SW480 (cell line): ENCODE data around the gene NKX2-3.

Experiments used
- DNase-seq: peaks from one replicate; pipeline ENCODE4 v3.0.0-alpha.2; 2016; ENCODE audit warnings: low spot score

The NKX2-3 gene

DNA sequence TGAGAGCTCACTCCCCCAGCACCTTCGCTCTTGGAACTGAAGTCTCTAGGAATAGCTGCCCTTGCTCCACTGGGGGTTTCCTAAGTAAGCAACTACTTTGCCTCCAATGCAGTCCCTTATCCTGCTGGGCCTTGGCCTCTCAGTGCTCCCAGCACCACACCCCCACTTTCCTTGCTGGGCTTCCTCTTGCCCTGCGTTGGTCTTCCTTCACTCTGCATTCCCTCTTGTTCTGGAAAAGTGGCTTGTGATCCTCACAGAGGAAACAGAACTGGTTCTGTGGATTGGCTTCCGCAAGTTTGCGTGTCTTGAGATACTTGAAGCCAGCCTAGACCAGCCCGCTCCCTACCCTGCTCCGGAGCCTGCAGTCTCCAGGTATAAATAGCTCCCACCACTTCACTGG is 6.4 kb downstream of the NKX2-3 start:
- DNase-seq = no peak

DNA sequence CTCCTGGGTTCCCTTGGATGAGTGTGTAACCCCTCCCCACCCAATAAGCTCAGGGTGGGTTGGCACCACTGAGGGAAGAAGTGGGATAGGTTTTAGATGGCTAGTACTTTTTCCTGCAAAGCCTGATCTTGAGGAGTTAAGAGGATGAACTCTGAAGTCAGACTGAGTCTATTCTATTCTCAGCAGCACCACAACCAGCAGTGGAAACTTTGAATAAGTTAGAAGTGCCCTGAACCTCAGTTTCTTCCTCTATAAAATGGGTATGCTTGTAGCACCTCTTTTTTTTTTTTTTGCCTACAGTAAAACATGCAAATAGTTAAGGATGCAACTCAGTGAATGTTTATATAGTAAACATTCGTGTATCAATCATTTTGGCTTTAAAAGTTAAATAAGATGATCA is 7.1 kb downstream of the NKX2-3 start:
- no peak for DNase-seq

DNA sequence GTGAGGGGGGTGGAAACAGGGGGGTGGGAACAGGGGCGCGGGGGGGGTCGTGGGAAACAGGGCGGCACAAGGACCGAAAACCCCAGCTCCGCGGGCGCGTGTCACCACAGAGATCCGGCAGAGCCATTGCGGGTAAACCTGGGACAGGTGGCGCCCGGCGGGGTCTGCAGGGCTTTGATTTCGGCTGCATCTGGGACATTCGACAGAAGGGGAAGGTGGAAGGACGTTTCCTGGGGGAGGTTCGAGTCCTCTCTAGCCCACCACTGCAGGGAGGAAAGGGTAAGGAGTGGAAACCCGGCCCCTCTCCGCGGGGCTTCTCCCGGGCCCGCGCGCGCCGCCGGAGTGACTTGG is 7.5 kb downstream of the NKX2-3 start:
- no peak for DNase-seq

DNA sequence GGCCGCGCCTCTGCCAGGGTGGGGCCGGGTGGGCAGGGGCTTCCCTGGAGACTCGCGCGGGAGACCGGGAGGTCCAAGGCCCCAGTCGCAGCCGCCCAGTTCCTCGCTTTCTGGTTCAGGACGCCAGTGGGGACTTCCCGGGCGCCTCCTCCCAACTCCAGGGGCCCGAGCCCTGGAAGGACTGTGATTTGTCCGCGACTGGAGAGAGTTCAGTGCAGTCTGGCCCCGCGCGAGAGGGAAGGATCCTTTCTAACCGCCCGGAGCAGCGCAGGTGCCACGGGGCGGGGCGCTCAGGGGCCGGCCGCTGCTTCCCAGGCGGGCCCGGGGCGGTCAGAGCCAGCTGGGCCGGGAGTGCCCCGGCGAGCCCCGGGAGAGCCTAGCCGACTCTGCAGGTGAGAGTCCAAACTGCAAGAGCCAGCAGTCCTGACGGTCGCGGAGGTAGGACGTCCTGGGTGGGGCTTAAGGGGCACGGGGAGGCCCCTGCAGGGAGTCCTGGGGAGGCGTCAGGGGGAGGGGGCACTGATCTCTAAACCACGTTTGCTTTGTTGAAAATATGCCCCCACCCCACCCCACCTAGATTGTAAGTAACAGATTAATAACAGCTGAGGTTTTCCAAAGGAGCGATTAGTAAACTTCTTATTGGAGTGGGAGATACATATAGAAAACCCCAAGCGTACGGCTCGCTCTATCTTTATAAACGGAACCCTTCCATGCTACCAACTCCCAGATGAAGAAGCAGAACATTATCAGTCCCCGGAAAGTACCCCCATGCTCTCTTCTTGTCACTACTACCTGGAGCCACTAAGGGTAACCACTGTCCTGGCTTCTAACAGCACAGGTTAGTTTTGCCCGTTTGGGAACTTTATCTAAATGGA is 8.2 kb downstream of the NKX2-3 start:
- DNase-seq = peak; percentile 50

DNA sequence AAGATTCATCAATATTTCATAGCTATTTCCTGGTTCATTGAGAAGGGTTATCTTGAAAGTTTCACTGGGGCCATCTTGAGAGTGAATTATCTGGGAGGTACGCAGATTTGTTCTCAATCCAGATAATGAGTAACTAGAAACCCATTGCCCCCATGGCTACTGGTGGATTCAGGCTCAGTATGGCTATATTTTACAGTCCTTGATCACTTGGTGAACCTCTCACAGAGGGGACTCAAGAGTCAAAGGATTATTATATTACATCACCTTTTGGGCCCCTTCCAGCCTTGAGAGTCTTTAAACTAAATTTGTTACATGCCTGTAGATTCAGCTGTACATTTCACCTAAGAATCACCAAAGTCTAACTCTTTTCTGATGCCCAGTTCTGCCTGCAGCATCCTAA is 11.6 kb downstream of the NKX2-3 start:
- DNase-seq = no peak

DNA sequence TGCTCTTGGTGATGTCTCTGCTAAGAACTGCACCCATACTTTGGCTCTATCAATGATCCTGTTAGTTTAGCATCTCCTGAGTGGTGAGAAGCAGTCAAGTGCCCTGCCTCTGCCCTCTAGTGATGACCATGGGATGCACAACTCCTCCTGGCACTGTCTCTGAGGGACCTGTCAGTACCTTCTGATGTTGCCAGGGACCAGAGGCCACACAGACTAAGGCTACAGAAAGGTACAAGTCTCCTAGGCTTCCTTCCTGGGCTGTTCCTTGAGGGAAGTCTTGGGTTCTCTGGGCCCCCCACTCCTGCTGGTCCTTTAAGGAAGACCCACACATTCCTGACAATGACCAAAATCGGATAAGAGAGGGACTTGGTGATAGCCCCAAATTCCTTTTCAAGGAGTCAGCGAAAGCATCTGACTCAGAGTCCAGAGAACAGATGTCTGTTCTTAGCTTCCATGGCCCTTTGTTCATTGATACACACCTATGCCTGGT is 15.3 kb downstream of the NKX2-3 start:
- DNase-seq = peak; percentile 58

DNA sequence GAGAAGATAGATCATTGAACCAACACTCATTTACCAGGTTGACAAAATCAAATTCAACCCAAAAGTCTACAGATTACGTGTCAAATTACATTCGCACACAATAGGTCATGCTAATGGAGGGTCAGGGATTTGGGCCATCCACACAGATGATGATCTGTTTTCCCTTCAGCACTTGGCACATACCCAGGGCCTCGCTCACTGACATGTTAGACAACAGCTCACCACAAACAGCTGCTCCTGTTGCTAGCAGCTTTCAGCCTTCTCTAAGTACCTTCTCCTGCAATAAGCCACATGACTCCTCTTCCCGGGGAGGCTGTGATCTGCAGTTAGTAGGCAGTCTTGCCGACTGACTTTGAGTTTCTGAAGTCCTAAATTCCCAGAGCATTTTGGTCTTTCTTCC is 18.4 kb downstream of the NKX2-3 start:
- DNase-seq = peak; percentile 20

DNA sequence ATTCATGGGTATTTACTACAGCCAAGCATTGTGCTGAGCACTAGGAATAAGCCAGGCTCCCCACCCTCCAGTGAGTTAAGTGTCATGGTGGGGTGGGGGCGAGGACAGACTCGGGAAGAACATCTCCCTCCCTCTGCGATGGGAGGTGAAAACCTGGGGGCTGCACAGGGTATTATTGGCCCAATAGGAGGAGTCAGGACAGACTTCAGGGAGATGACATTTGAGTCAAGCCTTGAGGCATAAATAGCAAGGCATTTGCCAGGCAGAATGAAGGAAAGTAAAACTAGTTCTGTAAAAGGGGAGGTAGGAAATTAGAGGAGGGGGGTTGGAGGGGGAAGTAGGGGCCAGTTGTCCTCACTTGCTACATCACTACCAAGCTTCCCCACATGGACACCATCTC is 18.9 kb downstream of the NKX2-3 start:
- DNase-seq = no peak

DNA sequence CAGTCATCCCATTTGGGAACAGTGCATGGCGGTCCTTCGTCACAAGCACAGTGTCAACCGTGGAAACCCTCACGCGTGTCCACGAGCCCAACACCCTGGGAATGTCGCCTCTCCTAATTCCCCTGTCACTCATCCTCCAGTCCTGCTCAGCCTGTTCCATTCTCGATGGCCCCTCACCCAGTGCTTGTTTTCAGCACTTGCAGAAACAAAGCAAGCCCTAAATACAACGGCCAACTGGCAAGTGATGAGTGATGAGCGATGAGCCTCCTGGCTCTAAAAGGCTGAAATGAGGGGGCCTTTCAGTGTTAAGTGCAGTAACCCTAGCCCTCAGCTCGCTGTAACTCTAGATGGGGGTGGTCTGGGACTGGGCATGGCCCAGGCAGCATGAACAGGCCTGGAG is 22.6 kb downstream of the NKX2-3 start:
- no peak for DNase-seq

DNA sequence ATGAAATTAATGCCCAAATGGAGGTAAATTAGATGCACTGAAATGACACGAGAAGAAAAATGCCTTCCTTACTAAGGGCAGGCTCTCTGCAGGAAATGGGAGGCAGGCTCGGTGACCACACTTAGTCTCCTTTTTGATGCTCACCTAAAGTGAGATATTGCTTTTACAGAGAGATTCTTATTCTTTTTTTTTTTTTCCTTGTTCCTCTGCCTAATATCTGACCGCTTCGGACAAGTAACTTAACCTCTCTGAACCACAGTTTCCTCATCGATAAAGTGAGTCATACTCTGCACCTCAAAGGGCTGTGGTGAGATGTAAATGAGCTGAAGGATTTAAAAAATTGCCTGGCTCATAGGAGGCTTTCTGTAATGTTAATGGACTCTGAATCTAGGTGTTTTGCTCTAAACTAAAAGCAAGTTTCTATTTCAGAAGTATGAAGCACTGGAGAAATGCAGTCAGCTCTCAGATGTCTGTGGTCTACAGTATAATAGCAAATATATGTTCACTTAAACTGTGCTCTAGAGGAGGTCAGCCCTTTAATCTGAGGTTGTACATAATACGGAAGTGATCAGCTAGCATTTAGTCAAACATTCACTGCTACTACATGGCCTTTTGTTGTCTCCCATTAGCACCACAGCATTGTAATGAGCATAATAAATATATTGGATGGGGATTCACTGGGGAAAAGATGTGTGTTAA is 23.2 kb downstream of the NKX2-3 start:
- DNase-seq = peak; percentile 37

DNA sequence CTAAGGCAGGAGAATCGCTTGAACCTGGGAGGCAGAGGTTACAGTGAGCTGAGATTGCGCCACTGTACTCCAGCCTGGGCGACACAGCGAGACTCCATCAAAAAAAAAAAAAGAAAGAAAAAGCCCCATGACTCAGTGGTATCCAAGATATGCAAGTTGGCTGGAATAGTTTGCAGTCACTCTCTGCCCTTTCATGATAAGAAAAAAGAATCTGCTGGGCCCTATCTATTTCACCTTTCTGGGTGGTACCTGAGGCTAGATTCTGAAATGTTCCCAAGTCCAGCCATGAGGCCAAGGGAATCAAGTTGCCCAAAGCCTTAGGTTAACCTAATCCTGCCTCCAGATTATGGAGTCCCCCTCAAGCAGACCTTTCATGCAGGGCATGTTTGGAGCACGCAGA is 24.3 kb downstream of the NKX2-3 start:
- DNase-seq = no peak

DNA sequence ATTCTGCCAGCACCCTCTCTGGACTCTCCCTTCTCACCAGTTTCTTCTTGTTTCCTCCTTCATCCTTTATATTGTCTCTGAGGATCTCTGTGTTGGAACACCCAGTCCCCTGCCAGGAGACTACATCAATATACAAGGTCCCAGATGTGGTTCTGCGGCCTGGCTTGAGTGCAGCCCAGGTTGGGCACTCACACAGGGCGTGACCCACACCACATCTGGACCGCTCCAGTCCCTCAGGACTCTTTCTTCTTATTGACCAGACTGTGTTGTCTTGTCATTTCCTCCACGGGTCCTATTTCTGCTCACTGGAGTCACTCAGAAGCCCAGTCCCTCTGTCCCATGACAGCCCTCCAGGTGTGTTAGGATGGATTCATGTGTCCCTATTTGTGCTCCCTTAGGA is 26.0 kb downstream of the NKX2-3 start:
- no peak for DNase-seq

DNA sequence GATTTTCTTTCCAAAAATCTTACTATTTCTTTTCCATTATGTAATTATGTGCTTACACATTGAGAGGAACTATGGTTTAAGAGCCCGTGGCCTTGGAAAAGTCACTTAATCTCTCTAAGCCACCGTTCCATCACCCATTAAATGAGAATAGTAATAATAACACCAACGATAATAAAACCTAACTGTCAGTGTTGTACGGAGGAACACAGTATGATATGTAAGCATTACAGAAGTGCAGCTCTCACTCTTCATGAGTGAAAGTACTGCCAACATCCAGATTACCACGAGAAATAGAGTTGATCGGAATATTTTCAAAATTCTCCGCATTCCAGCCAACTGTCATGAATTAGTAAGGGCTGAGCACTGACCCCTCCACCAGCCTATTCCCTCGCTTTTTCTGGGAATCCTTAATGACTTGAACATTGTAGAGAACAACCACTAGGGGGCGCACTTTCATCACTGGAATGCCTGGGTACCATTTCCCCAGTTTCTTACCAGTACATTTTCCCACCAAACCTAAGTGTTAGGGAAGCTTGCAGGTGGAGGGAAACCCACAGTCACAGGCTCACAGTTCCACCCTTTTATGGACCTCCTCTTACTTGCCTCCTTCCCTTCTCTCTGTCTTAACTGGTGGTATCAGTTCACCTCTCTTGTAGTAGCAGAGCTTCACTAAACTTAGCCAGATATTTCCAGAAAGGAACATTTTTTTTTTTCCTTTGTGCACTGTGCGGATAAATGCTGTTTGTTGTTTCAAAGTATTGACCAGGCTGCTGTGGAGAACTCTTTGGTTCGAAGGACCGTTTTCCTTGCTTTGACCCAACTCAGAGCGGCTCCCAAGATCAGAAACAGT is 27.8 kb downstream of the NKX2-3 start:
- peak; percentile 53 for DNase-seq

DNA sequence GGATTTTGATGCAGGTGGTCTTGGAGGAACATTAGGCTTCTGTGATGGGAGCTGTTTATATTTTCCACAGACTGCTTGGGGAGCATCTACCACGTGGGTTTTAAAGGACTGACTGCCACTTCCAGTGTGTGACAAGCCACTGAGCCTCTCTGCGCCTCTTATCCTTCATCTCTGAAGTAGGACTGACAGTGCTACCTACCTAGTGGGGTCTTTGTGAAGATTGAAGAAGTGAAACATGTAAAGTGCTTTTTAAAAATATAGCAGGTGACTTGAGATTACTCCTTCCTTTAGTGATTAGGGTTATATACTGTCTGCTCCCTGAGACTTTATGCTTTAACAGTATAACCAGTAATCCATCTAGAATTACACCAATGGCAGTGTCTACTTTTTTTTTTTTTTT is 29.9 kb downstream of the NKX2-3 start:
- DNase-seq = no peak

DNA sequence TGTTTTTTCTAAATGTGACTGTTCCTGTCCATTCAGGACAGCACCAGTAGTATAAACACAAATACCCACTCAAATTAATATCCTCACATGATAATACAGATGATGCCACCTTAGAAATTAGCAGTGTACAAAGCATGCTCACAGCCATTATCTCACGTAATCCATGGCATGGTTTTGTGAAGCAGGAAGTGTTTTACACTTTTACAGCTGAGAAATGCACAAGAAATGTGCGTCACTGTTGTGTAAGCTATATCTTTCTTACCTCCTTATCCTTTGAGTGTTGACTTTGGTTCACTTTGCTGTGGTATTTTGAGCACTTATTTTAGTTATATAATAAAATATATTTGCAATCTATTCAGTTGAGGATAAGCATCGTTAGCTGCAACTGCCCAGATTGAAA is 31.6 kb downstream of the NKX2-3 start:
- DNase-seq = no peak

DNA sequence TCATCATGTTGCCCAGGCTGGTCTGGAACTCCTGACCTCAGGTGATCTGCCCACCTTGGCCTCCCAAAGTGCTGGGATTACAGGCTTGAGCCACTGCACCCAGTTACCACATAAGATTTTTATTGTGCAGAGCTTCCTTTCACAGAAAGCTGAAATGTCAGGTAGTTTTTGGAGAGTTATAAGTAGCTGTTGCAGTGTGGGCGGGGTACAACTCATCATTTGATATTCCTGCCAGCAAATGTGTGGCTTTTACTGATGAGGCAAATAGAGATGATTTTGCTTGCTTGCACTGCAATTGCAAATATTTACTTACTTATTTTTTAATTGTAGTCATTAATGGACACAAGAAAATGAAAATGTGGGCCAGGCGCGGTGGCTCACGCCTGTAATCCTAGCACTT is 32.4 kb downstream of the NKX2-3 start:
- no peak for DNase-seq

DNA sequence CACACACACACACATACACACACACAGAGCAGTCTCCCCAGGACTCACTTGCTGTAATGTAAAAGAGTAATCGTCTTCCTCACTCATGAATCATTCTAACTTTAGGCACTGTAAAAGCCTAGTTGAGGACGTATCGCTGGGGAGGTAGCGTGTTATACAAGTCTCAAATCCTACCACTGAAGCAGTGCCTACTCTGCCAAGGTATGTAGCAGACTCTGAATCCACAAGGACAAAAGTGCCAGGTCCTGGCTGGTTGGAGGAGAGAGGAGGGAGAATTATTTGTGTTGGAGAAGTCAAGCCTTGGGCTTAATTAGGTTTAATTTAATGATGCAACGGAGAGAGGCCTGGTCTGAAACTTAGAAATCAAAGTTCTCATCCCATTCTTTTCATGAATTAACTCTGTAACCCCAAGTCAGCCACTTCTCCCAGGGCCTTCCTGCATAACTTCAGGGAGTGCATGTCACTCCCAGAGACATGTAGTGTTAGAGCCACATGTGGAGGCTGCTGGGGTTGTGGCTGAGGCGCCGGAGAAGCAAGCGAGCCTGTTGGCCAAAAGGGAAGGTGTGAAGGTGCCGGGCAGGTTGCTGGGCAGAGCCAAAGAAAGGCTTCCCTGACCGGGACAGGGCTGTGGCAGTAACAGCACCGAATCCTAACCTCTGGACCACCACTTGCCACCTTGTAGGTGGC is 36.7 kb downstream of the NKX2-3 start:
- no peak for DNase-seq

DNA sequence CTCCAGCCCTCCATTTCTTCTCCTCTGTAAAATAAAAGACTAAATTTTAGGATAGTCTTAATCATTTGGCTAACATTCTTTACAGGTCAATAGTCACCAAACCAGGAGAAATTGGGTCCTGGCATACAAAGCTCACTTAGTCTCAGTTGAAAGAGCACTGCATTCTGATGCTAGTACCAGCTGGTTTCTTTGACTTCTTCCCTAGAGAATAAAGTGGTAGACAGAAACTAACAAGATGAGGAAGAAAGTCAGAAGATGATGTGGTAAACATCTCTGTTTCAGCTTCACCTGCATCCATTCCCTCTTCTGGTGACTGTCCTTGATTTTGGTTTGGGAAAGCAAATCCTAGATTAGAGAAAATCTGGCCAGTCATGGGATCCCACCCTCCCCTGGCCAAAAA is 37.2 kb downstream of the NKX2-3 start:
- no peak for DNase-seq

DNA sequence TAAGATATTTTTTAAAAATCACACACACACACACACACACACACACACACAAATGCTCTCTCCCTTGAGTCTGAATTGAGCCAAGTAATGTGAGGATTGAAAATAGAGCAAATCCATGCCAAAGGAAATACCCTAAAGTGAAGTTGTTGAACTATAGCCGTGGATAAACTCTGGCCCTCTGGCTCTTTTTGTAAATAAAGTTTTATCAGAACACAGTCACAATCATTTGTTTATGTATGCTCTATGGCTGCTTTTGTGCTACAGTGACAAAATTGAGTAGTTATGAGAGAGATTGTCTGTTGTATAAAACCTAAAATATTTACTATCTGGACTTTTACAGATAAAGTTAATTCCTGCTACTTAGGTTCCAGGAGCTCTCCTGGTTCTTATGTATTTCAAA is 39.1 kb downstream of the NKX2-3 start:
- no peak for DNase-seq

DNA sequence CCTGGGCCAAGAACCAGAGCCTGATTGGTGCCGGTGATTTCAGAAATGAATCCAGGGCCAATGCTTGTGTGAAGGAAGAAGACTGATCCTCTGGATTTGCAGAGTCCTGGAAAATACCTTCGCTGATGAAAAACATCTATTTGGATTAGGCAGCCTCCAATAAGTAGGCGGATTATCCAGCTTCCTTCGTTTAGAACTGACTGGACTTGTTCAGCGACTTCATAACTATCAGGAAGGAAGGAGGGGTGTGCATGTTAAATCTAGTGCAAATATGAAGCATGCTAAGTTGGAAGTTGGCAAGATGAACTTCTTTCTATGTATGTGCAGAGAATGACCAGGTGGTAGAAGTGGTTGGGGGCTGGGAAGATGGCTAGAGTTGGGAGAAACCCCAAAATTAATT is 41.0 kb downstream of the NKX2-3 start:
- no peak for DNase-seq

DNA sequence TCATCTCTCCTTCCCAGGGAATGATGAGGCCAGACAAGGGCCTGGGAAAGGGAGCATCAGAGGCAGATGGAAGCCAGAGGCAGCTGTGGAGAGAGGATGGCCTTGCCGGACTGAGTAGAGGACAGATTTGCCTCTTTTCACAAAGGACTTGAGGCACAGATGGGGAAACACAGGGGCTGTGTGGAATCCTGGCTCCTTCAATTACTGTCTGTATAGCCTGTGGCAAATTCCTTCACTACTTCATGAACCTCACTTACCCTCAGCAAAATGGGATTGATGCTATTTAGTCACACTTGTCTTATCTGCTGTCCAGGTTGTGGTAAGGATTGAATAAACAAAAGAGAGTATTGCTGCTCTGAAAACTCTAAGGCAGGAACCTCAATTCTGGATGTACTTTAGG is 47.2 kb downstream of the NKX2-3 start:
- DNase-seq = no peak

DNA sequence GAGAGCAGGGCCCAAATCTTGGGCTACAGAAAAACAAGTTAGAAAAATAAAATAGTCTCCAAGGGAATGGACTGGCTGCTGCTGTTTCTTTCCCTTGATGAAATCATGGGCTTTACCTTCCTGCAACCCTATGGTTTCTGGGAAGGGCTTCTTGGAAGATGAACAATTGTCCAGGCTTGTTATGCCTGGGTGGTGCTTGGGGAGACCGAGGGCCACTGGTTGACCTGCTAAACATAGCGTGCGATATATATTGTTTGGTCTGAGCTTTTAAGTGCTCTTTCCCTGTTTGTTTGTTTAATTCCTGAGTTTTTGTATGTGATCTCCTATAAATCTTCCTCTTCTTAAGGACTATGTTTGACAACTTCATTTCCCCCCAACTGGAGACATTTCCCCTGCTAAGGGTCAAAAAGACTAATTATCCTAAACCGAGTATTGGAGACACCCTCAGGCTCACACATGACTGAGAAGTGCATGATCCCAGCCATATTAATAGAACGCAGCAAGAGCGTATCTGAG is 49.6 kb downstream of the NKX2-3 start:
- no peak for DNase-seq
